VCaP (cell line): Measurements from ENCODE around the gene RRP1.
A peak's percentile ranks its signal among the peaks of the same experiment; 100 is the strongest.

Experiments used
- H3K27ac ChIP-seq: fragments of 450-650 bp; 2 replicates; pipeline ENCODE4 v1.5.1; 2017
- TF ChIP-seq, protein P1 (sequence below): fragments of 450-650 bp; conservative IDR thresholded peaks from 2 replicates; pipeline ENCODE4 v1.5.1; 2017; ENCODE audit warnings: mild to moderate bottlenecking, moderate library complexity

Gene RRP1

DNA sequence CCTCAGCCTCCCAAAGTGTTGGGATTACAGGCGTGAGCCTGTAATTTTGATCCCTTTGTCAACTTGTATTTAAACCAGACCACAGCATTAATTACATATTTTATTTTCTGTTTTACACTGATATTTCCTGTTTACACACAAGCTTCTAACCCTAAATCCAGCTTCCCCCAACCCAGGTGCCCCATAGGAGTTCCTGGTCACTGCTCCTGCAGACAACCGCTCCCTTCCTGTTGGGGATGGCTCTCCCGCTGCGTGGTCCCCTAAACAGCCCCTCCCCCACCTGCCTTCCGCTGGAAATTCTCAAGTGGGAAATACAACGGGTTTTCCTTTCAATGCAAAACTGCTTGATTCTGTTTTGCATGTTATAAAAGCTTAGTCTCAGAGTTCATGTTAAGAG is 17.0 kb upstream of the RRP1 start:
- no peak overlapping the region for H3K27ac ChIP-seq
- TF ChIP-seq, protein P1, sequence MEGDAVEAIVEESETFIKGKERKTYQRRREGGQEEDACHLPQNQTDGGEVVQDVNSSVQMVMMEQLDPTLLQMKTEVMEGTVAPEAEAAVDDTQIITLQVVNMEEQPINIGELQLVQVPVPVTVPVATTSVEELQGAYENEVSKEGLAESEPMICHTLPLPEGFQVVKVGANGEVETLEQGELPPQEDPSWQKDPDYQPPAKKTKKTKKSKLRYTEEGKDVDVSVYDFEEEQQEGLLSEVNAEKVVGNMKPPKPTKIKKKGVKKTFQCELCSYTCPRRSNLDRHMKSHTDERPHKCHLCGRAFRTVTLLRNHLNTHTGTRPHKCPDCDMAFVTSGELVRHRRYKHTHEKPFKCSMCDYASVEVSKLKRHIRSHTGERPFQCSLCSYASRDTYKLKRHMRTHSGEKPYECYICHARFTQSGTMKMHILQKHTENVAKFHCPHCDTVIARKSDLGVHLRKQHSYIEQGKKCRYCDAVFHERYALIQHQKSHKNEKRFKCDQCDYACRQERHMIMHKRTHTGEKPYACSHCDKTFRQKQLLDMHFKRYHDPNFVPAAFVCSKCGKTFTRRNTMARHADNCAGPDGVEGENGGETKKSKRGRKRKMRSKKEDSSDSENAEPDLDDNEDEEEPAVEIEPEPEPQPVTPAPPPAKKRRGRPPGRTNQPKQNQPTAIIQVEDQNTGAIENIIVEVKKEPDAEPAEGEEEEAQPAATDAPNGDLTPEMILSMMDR, result no peak

DNA sequence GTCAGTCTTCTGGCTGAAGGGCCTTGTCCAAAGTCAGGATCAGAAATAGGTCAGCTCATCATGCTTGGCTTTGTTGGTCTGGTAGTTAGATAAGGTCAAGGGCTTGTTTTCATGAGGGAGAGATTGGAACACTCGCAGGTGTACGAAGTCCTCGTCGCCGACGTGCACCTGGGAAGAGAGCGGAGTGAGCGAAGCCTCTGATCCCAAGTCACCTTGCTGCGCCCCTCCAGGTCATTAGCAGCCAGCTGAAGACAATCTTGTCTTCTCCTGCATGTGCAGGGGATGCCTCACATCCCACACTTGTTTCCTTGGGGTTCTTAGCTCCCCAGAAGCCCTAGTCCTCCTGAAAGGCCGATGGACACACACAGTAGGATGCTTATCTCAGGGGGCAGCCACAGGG is 15.2 kb upstream of the RRP1 start:
- TF ChIP-seq, protein P1, result no peak
- H3K27ac ChIP-seq, result no peak overlapping the region; the same call in 1 of the 2 replicates

DNA sequence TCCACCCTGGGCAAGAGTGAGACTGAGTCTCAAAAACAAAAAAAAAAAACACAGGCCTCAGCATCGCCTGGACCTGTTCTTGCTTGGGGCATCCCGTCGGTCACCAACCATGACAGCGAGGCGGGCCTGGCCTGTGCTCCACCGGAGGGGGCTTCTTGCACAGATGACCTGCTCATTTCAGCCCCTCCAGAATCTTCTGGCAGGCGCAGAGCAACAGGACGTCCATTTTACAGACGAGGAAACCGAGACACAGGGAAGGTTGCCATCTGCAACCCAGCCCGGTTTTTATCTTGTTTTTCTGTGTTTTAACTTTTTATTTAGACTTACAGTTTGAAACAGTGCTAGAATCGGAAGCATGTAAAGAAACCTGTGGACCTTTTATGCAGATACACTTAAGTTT is 14.2 kb upstream of the RRP1 start:
- peak overlapping the region; percentile 100 for H3K27ac ChIP-seq
- TF ChIP-seq, protein P1, result no peak

DNA sequence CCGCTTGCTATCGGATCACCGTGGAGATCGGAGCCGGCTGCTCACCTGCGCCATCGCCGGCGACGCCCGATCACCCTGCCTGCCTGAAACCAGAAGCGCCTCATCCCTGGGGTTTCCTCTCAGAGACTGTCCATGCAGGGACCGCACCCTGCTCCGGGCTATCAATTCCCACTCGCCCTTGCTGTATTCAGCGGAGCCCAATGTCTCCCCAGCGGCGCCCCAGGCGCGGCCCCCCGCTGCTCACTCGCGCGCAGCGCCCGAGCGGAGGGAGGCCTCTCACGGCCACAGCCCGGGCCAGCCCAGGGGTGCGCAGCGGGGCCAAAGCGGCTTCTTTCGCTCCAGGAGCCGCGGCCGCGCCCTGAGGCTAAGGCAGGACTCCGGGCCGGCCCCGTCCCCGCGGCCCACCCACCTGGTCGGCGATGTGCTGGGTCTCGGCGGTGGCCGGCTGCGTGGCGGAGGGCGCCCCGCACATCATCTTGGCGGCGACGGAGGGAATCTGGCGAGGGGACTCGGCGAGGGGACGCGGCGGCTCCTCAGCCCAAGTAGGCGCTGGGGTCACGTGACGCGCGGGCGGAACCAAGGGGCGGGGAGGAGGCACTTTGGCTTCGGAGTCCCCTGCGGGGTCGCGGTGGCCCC is 13.5 kb upstream of the RRP1 start, which contains the start of gene CSTB:
Gene CSTB, minus strand, starts transcription at position 514 of the 636 bp plus-strand sequence. Its CDS starts 39 bp downstream, at position 475.
- TF ChIP-seq, protein P1, result peak; percentile 34
- H3K27ac ChIP-seq, result peak within 1 kb of the TSS; percentile 100

DNA sequence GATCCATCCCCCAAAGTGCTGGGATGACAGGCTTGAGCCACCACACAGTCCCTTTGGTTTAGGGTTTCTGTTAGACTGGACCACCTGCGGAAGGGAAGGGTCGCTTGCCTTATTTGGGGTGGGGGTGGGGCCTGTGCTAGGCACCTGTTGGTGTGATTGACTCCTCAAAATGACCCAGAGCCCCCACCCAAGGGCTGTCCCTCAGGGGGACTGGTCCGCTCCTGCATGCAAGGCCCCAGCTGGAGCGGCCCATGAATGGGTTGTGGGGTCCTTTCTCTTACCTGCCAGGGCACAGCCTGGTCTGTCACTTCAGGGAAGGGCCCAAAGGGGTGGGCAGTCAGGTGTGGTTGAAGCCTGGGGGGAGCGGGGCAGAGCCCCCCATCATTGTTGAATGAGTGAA is 11.4 kb upstream of the RRP1 start:
- TF ChIP-seq, protein P1, result no peak
- no peak overlapping the region for H3K27ac ChIP-seq

DNA sequence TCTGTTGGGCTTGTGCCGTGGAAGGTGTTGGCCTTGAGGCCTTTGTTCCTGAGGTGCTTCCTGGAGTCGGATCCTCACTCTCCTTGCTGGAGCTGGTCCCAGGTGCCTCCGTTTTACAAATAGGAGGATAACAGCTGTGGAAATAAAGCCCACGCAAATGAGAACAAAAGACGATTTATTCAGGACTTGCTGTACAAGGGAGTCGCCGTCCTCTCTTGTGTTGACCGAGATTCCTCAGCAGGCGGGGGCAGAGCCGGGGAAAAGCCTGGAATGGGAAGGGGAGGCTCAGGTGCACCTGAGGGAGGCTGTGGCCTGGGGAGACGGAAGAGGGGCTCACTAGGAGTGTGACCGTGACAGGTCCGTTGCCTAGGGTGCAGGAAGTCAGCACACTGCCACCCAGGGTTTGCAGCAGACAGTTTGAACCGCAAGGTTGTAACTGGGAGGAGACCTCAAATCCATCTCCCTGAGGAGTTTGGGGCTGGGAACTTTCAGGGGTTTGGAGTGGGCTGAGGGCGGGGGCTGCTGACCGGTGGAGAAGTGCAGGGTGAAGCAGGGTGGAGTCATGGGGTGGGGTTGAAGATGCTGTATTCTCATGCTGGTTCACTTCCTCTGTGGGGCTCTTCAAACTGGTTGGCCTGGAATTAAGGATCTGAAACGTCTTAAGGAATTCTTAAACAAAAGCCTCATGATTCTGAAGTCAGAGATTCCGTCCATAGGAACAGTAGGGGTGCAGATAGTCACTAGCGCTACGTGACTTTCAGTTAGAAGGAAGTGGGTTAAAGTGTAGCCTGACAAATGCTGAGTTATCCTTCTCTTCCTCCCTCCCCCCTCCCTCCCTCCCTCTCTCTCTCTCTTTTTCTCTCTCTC is 10.7 kb upstream of the RRP1 start:
- no peak overlapping the region for H3K27ac ChIP-seq
- TF ChIP-seq, protein P1, result no peak

DNA sequence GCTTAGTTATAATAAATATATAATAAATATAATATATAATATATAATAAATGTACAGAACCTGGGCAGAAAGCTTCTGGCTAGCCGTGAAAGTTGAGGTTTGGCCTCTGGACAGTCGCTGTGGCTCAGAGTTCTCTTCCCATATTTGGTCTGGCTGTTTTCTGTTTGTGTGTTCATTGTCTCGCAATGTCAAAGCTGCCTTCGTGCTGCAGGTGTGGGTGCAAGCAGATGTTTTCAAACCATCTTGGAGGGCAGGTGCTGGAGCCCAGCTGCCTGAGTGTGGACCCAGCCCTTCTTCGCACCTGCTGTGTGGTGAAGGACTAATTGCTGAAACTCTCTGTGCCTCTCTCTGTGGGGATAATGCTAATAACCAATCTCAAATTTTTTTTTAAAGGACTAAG is 9.7 kb upstream of the RRP1 start:
- H3K27ac ChIP-seq, result no peak overlapping the region
- TF ChIP-seq, protein P1, result no peak
